Endothelial cell of umbilical vein (primary cell): Measurements from ENCODE around the gene UBL7. TPM values are rescaled to one million over a fixed set of nuclear protein-coding genes. Genes with fewer than 3 reads are reported as not detected.

Experiments
- BruUV-seq: library from RNA; stranded (reverse); fragments of 400-500 nt; replicated peaks from 2 replicates; lab custom pipeline; 2021; lab: Mats Ljungman, UMichigan
- CTCF ChIA-PET: fragments of 300-600, 350-600 bp; sonication (Branson Sonifier 250); formaldehyde crosslinking; loops from one replicate; lab custom pipeline; 2021; ENCODE audit warnings: antibody characterized with exemption, inconsistent platforms; lab: Charles Lee
- POLR2A ChIA-PET: fragments of 300-600, 350-600 bp; sonication (Branson Sonifier 250); formaldehyde crosslinking; loops from one replicate; lab custom pipeline; 2021; ENCODE audit warnings: antibody characterized with exemption, inconsistent platforms; lab: Charles Lee
- DNase-seq: peaks from one replicate; pipeline ENCODE4 v3.0.0-alpha.2; 2011; ENCODE audit warnings: low read depth, low spot score
- FAIRE-seq: peaks from 2 replicates; lab custom pipeline; 2011; peaks lifted over from hg19 to GRCh38; lab: Jason Lieb, UNC
- H2AFZ ChIP-seq: 2 replicates; pipeline ENCODE4 v1.6.0; 2012; ENCODE audit warnings: low read depth, low read length, control low read depth, inconsistent platforms
- H3K27ac ChIP-seq: 2 replicates; pipeline ENCODE4 v1.5.1; 2011; ENCODE audit warnings: low read depth, mild to moderate bottlenecking, control low read depth, low read length, moderate library complexity; ENCODE audit not compliant: insufficient read depth
- H3K27me3 ChIP-seq, 2 experiments: 2 replicates each; pipeline versions ENCODE4 v1.6.0 to v1.6.1; 2011; ENCODE audit warnings: low read length in 2 of 2, mixed read lengths in 1 of 2; ENCODE audit not compliant: control insufficient read depth in 2 of 2, insufficient read depth in 2 of 2
- H3K36me3 ChIP-seq, 2 experiments: 2 replicates in 1 of 2; 3 replicates in 1 of 2; pipeline ENCODE4 v1.5.1; 2011; ENCODE audit warnings: low read length in 2 of 2, mild to moderate bottlenecking in 1 of 2, moderate library complexity in 1 of 2; ENCODE audit not compliant: control insufficient read depth in 2 of 2, insufficient read depth in 2 of 2; ENCODE audit errors: extremely low read depth in 1 of 2
- H3K4me1 ChIP-seq: 3 replicates; pipeline ENCODE4 v1.5.1; 2011; ENCODE audit warnings: mild to moderate bottlenecking, low read length; ENCODE audit not compliant: control insufficient read depth, insufficient read depth; ENCODE audit errors: extremely low read depth
- H3K4me2 ChIP-seq: 2 replicates; pipeline ENCODE4 v1.6.1; 2011; ENCODE audit warnings: low read length, control low read depth, mixed read lengths; ENCODE audit not compliant: insufficient read depth
- H3K4me3 ChIP-seq, 3 experiments: fragments of 200-600 bp in 1 of 3; sonication (generic), shearing (Covaris generic) in 1 of 3; replicated peaks in 1 of 3; 2 replicates each; pipeline ENCODE4 v1.5.1; 2011 to 2016; ENCODE audit warnings: control low read depth in 3 of 3, low read length in 3 of 3, mild to moderate bottlenecking in 2 of 3, inconsistent platforms in 1 of 3, low read depth in 1 of 3, moderate library complexity in 1 of 3; ENCODE audit not compliant: insufficient read depth in 1 of 3
- H3K79me2 ChIP-seq: 2 replicates; pipeline ENCODE4 v1.6.0; 2012; ENCODE audit warnings: low read length, inconsistent platforms; ENCODE audit not compliant: control insufficient read depth, insufficient read depth
- H3K9ac ChIP-seq: replicated peaks from 2 replicates; pipeline ENCODE3; 2011; ENCODE audit warnings: low read length, control low read depth; ENCODE audit not compliant: insufficient read depth; ENCODE audit errors: extremely low read depth
- H3K9me1 ChIP-seq: replicated peaks from 3 replicates; pipeline ENCODE4 v1.6.0; 2011; ENCODE audit warnings: mild to moderate bottlenecking, low read length; ENCODE audit not compliant: control insufficient read depth, insufficient read depth; ENCODE audit errors: extremely low read depth
- H3K9me3 ChIP-seq: replicated peaks from 2 replicates; pipeline ENCODE4 v1.5.1; 2012; ENCODE audit warnings: low read length, inconsistent platforms; ENCODE audit not compliant: control insufficient read depth, insufficient read depth
- H4K20me1 ChIP-seq: replicated peaks from 2 replicates; pipeline ENCODE3; 2011; ENCODE audit warnings: mild to moderate bottlenecking, low read length; ENCODE audit not compliant: control insufficient read depth, insufficient read depth; ENCODE audit errors: extremely low read depth
- EZH2 ChIP-seq: IDR thresholded peaks from 2 replicates; pipeline ENCODE4 v1.6.1; 2012; ENCODE audit warnings: borderline replicate concordance, low read depth, mild to moderate bottlenecking, moderate library complexity, low read length, inconsistent platforms; ENCODE audit not compliant: severe bottlenecking
- FOS ChIP-seq: IDR thresholded peaks from 2 replicates; pipeline ENCODE4 v1.6.1; 2011; ENCODE audit warnings: mild to moderate bottlenecking, low read length, moderate library complexity, borderline replicate concordance; ENCODE audit not compliant: insufficient read depth
- GATA2 ChIP-seq: IDR thresholded peaks from 2 replicates; pipeline ENCODE4 v1.7.0; 2011; ENCODE audit warnings: low read depth, mild to moderate bottlenecking, moderate library complexity, mixed read lengths, low read length; ENCODE audit not compliant: insufficient read length, insufficient read depth
- JUN ChIP-seq: IDR thresholded peaks from 2 replicates; pipeline ENCODE4 v1.6.1; 2011; ENCODE audit warnings: borderline replicate concordance, low read depth; ENCODE audit not compliant: insufficient read length, insufficient read depth
- MYC ChIP-seq: IDR thresholded peaks from one replicate; pipeline ENCODE4 v1.6.1; 2011; ENCODE audit warnings: mild to moderate bottlenecking, low read depth, low read length
- POLR2A ChIP-seq: IDR thresholded peaks from 2 replicates; pipeline ENCODE4 v1.6.1; 2012; ENCODE audit warnings: low read depth, mild to moderate bottlenecking, control low read depth, low read length
- POLR2AphosphoS5 ChIP-seq: IDR thresholded peaks from 2 replicates; pipeline ENCODE4 v1.6.1; 2012; ENCODE audit warnings: low read depth, mild to moderate bottlenecking, control low read depth, low read length, moderate library complexity; ENCODE audit not compliant: insufficient read depth
- dilution Hi-C: fragments of 300-500 bp; cut with MboI; formaldehyde crosslinking; loops from one replicate; pipeline ENCODE4 v1.15.0; 2019; ENCODE audit warnings: low sequenced_read_pairs; ENCODE audit not compliant: extremely low pct_ligation_motif_present
- intact Hi-C: fragments of 100-400 bp; cut with micrococcal nuclease; formaldehyde crosslinking; loops from one replicate; pipeline ENCODE4 v1.10.0; 2022
- polyA plus RNA-seq, 4 experiments: library from polyadenylated mRNA; depleted of rRNA in 3 of 4; stranded (reverse) in 3 of 4; unstranded in 1 of 4; fragments of >200 nt; gene quantifications; 2 replicates each; pipeline versions ENCODE4 v1.2.1 to v1.2.3, GENCODE V29; 2011 to 2012; ENCODE audit warnings: missing spikeins in 1 of 4
- total RNA-seq: library from RNA; stranded (reverse); gene quantifications from 2 replicates; pipeline ENCODE4 v1.2.3, GENCODE V29; 2021
- TF ChIP-seq, protein P1 (sequence below): IDR thresholded peaks from 2 replicates; pipeline ENCODE4 v1.6.1; 2011; ENCODE audit not compliant: insufficient read depth, insufficient read length
- TF ChIP-seq, protein P2 (sequence below), 2 donors: IDR thresholded peaks; 1 replicate in 1 of 2; 2 replicates in 1 of 2; pipeline ENCODE4 v1.5.1; 2011; ENCODE audit warnings: low read length in 2 of 2, mild to moderate bottlenecking in 2 of 2, moderate library complexity in 2 of 2, control low read depth in 1 of 2, inconsistent platforms in 1 of 2, low read depth in 1 of 2; ENCODE audit not compliant: insufficient read depth in 1 of 2; ENCODE audit errors: extremely low read depth in 1 of 2

UBL7 gene
- total and polyA plus RNA-seq, 2 donors (not counting 3 experiments of a cell fraction or from before 2014, with no cell fraction given) = 32.8 to 90.4 TPM

DNA sequence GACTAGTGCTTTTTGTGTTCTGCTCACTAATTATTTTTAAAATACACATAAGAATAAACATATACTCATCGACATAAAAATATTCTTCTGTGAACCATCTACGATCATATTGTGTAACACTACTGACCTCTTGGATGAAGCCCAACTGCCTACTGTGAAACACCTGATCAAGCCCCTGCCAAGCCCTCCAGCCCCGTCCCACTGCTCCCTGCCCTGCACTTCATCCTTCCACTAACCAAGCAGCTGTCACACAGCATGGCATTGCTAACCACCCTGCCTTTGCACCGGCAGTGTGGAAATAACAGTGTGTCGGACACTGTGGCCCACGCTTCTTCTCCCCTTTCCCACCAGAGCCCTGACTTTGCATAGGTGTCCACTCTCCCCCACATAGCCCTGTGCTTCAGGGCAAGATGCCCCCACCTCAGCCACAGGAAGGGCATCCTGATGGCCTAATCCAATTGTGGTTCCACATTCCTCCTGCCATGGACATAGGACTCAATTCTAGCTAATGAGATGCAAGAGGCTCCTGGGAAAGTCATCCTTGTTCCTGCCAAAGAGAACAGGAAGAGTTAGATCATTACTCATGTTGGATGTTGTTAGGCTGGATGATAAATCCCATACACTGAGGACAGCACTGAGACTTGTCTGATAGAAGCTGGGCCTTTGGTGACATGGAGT is 45.0 kb upstream of the UBL7 start:
- H3K4me3 ChIP-seq = no peak overlapping the region
- H3K36me3 ChIP-seq = no peaks in the 10 kb centered on the region
- peaks cover 4% of the 10 kb centered on the region for H3K4me1 ChIP-seq
- H3K27ac ChIP-seq = no peak overlapping the region
- H3K9ac ChIP-seq = no peak overlapping the region
- TF ChIP-seq JUN = no peak
- TF ChIP-seq FOS = peak; percentile 27
- H2AFZ ChIP-seq = no peak overlapping the region
- POLR2A ChIA-PET = no interaction called here
- intact Hi-C loops = no loop called here
- no peaks in the 10 kb centered on the region for H3K9me3 ChIP-seq
- DNase-seq (no peak), FAIRE-seq (peak; percentile 82)
- H3K4me2 ChIP-seq = no peak overlapping the region
- no peaks in the 10 kb centered on the region for H4K20me1 ChIP-seq
- CTCF ChIA-PET = interaction anchor here (0.7 kb wide), 1 partner anchor 67 kb away, joined by 3 read pairs; no protein-coding TSS in a partner anchor
- H3K9me1 ChIP-seq = no peaks in the 10 kb centered on the region
- H3K27me3 ChIP-seq = no peaks in the 10 kb centered on the region
- dilution Hi-C loops = no loop called here
- no TSS peak for BruUV-seq
- H3K79me2 ChIP-seq = no peaks in the 10 kb centered on the region

DNA sequence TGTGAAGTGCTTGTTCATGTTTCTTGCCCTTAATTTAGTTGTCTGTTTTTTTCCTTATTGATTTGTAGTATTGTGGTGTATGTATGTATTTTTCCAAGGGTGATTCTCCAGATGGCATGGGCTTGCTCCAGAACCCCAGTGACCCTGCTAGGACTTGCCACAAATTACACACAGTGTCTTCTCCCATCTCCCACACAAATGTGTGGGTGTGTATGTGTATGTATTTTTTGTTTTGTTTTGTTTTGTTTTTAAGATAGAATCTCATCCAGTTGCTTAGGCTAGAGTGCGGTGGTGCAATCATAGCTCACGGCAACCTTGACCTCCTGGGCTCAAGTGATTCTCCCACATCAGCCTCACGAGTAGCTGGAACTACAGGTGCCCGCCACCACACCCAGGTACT is 43.9 kb upstream of the UBL7 start:
- Histone ChIP-seq H3K27me3 (no peaks in the 10 kb centered on the region), H3K9ac (no peak overlapping the region), H3K9me3 (no peaks in the 10 kb centered on the region), H3K79me2 (no peaks in the 10 kb centered on the region), H2AFZ (no peak overlapping the region), H3K9me1 (no peaks in the 10 kb centered on the region), H4K20me1 (no peaks in the 10 kb centered on the region), H3K4me3 (no peak overlapping the region), H3K36me3 (no peaks in the 10 kb centered on the region), H3K4me2 (no peak overlapping the region), H3K4me1 (peaks cover 3% of the 10 kb centered on the region), H3K27ac (no peak overlapping the region)
- FAIRE-seq (no peak), DNase-seq (no peak)
- intact Hi-C loops = no loop called here
- TF ChIP-seq, protein P1, sequence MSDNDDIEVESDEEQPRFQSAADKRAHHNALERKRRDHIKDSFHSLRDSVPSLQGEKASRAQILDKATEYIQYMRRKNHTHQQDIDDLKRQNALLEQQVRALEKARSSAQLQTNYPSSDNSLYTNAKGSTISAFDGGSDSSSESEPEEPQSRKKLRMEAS = no peak
- TF ChIP-seq EZH2 (no peak), FOS (no peak), POLR2AphosphoS5 (no peak), GATA2 (no peak), JUN (no peak), MYC (no peak), POLR2A (no peak)
- TF ChIP-seq, protein P2, sequence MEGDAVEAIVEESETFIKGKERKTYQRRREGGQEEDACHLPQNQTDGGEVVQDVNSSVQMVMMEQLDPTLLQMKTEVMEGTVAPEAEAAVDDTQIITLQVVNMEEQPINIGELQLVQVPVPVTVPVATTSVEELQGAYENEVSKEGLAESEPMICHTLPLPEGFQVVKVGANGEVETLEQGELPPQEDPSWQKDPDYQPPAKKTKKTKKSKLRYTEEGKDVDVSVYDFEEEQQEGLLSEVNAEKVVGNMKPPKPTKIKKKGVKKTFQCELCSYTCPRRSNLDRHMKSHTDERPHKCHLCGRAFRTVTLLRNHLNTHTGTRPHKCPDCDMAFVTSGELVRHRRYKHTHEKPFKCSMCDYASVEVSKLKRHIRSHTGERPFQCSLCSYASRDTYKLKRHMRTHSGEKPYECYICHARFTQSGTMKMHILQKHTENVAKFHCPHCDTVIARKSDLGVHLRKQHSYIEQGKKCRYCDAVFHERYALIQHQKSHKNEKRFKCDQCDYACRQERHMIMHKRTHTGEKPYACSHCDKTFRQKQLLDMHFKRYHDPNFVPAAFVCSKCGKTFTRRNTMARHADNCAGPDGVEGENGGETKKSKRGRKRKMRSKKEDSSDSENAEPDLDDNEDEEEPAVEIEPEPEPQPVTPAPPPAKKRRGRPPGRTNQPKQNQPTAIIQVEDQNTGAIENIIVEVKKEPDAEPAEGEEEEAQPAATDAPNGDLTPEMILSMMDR (IDR thresholded peaks at IDR 0.05; ENCODE audit: extremely low read depth in 1 of 2, insufficient read depth in 1 of 2, low read depth in 1 of 2, low read length in 2 of 2) = no peak
- dilution Hi-C loops = no loop called here
- POLR2A ChIA-PET = no interaction called here
- BruUV-seq = no TSS peak
- CTCF ChIA-PET = no interaction called here
